Activated B cell treated with CpG ODN at 0.5 μM for 24 hours (primary cell): Measurements from ENCODE around the gene ATF6. TPM values are rescaled to one million over a fixed set of nuclear protein-coding genes. Genes with fewer than 3 reads are reported as not detected.

ENCODE experiments used
- ATAC-seq: fragments of 200-7000 bp; cut with Tn5 transposase; one replicate; pipeline ENCODE4 v1.10.0; 2021; ENCODE audit warnings: low read depth, mild to moderate bottlenecking, moderate library complexity
- CTCF ChIA-PET: fragments of 350-600 bp; sonication (Branson Sonifier 250); formaldehyde crosslinking; loops from one replicate; lab custom pipeline; 2021; ENCODE audit warnings: antibody characterized with exemption; lab: Charles Lee
- POLR2A ChIA-PET: fragments of 350-600 bp; sonication (Branson Sonifier 250); formaldehyde crosslinking; loops from one replicate; lab custom pipeline; 2021; ENCODE audit warnings: antibody characterized with exemption; lab: Charles Lee
- DNase-seq: peaks from one replicate; pipeline ENCODE4 v3.0.0; 2022
- H3K27ac Mint-ChIP-seq: one replicate; pipeline ENCODE4 v1.8.0; 2020; ENCODE audit warnings: mixed read lengths
- H3K27me3 Mint-ChIP-seq: one replicate; pipeline ENCODE4 v1.8.0; 2021; ENCODE audit warnings: mixed read lengths
- H3K36me3 Mint-ChIP-seq: one replicate; pipeline ENCODE4 v1.8.0; 2021; ENCODE audit warnings: low read depth, mixed read lengths
- H3K4me1 Mint-ChIP-seq: one replicate; pipeline ENCODE4 v1.8.0; 2021; ENCODE audit warnings: mixed read lengths
- H3K4me3 Mint-ChIP-seq: one replicate; pipeline ENCODE4 v1.8.0; 2020; ENCODE audit warnings: mild to moderate bottlenecking, mixed read lengths
- H3K9me3 Mint-ChIP-seq: one replicate; pipeline ENCODE4 v1.8.0; 2020; ENCODE audit warnings: mixed read lengths
- intact Hi-C: fragments of 100-400 bp; cut with micrococcal nuclease; formaldehyde crosslinking; loops from one replicate; pipeline ENCODE4 v1.15.1; 2024
- total RNA-seq: library from RNA; stranded (reverse); gene quantifications from 2 replicates; pipeline ENCODE4 v1.2.3, GENCODE V29; 2022
- TF ChIP-seq, protein P1 (sequence below): fragments of 200-600 bp; IDR thresholded peaks from one replicate; pipeline ENCODE4 v1.8.0; 2022; ENCODE audit warnings: antibody characterized with exemption, mild to moderate bottlenecking

ATF6 gene
- total RNA-seq, 1 donor from 2014 or later, result 24.6 TPM

DNA sequence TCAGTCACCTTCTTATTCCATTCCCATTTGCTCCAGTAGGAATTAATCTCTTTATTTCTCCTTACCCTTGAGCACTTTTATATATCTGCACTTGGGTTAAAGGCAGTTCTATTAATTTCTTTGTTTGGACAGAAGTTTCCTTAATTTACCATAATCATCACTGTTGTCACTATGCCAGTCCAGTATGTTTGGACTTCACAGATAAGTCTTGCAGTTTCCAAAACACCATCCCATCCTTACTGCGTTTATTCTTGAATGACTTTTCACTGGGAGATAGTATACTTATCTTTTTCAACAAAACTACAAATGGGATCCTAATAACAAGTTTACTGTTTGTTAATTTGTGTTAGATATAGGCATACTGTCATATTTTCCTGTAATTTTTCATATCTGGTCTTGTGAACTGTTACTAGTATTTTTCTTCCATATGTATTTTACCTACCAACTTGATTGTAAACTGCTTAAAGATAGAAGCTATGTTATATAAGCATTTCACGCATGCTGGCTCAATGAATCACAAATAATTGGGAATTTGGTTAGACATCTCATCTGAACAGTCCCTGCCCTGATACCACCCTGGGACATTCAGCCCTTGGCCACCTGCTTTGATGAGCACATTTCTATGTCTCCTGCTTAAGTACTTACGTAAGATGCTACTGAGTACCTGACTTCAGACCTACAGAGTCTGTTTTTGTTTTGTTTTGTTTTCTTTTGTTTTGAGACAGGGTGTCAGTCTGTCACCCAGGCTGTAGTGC, 179.4 kb downstream of the ATF6 start:
- H3K4me3 Mint-ChIP-seq, result no peak overlapping the region

DNA sequence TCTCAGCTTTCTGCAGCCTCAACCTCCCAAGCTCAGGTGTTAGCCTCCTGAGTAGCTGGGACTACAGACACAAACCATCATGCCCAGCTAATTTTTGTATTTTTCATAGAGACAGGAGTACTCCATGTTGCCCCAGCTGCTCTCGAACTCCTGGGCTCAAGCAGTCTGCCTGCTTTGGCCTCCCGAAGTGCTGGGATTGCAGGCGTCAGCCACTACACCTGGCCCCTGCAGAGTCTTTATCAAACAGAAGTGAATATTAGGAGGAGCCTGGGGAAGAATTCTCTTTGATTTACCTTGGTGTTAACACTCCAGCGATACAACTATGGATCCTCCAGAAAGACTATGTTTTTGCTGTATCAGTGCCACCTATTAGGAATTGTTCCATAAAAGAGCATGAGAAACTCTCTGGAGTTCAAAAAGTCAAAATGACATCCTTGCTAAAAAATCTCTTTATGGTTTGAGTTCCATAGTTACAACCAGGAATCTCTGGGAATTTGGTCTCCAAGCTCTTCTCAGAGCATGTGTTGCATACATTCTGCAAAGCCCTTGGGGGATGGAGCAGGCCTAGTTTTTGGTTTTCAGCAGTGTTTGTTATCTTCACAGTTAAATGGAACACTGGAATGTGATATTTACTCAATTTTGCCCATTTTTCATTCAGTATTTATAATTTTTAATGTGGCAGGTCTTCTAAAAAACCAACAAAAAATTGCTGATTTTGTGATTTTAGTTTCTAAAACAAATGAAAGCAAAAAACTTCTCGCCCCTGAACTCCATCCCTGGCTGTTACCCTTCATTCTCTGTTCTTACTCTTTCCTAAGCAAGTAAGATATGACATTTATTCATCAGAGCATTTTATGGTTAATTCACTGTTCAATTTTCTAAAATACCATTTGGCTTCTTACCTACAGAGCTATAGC, 180.2 kb downstream of the ATF6 start:
- H3K4me1 Mint-ChIP-seq, result no peaks in the 10 kb centered on the region
- H3K9me3 Mint-ChIP-seq, result no peaks in the 10 kb centered on the region
- DNase-seq (no peak), ATAC-seq (no peak)
- ChIA-PET CTCF (no interaction called here), POLR2A (no interaction called here)
- no peak overlapping the region for H3K27ac Mint-ChIP-seq
- peaks cover 61% of the 10 kb centered on the region for H3K36me3 Mint-ChIP-seq
- no peak overlapping the region for H3K4me3 Mint-ChIP-seq
- H3K27me3 Mint-ChIP-seq, result no peaks in the 10 kb centered on the region
- intact Hi-C loops, result no loop called here
- TF ChIP-seq, protein P1, sequence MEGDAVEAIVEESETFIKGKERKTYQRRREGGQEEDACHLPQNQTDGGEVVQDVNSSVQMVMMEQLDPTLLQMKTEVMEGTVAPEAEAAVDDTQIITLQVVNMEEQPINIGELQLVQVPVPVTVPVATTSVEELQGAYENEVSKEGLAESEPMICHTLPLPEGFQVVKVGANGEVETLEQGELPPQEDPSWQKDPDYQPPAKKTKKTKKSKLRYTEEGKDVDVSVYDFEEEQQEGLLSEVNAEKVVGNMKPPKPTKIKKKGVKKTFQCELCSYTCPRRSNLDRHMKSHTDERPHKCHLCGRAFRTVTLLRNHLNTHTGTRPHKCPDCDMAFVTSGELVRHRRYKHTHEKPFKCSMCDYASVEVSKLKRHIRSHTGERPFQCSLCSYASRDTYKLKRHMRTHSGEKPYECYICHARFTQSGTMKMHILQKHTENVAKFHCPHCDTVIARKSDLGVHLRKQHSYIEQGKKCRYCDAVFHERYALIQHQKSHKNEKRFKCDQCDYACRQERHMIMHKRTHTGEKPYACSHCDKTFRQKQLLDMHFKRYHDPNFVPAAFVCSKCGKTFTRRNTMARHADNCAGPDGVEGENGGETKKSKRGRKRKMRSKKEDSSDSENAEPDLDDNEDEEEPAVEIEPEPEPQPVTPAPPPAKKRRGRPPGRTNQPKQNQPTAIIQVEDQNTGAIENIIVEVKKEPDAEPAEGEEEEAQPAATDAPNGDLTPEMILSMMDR, result no peak

More for the DNA sequence above, 179.4 kb downstream of the ATF6 start:
- ATAC-seq (no peak), DNase-seq (no peak)
- TF ChIP-seq, protein P1, result no peak
- no peaks in the 10 kb centered on the region for H3K4me1 Mint-ChIP-seq
- peaks cover 59% of the 10 kb centered on the region for H3K36me3 Mint-ChIP-seq
- no peak overlapping the region for H3K27ac Mint-ChIP-seq
- H3K9me3 Mint-ChIP-seq, result no peaks in the 10 kb centered on the region
- no peaks in the 10 kb centered on the region for H3K27me3 Mint-ChIP-seq
- ChIA-PET CTCF (no interaction called here), POLR2A (no interaction called here)
- intact Hi-C loops, result no loop called here

DNA sequence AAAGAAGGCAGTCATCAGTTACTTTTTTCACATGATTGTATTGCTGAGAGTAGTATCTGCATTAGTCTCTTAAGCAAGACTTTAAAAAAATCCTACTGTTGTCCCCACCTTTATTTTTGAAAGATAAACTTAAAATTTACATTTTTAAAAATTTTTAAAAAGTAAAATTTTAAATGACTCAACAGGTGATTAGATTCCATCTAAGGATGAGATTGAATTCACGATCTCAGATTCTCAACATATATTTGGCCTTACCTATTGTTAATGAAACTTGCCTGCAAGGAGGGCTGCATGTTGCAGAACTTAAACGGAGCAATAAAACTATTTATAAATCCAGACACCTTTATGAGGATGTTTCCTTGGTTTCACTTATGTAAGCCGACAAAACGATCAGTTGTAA, 182.3 kb downstream of the ATF6 start:
- no peak for ATAC-seq
- peaks cover 4% of the 10 kb centered on the region for H3K4me1 Mint-ChIP-seq
- intact Hi-C loops, result no loop called here
- DNase-seq, result no peak
- POLR2A ChIA-PET, result no interaction called here
- CTCF ChIA-PET, result no interaction called here
- no peak overlapping the region for H3K4me3 Mint-ChIP-seq
- TF ChIP-seq, protein P1, result no peak
- H3K36me3 Mint-ChIP-seq, result peaks cover 53% of the 10 kb centered on the region
- H3K27me3 Mint-ChIP-seq, result no peaks in the 10 kb centered on the region
- H3K27ac Mint-ChIP-seq, result no peak overlapping the region
- H3K9me3 Mint-ChIP-seq, result no peaks in the 10 kb centered on the region

DNA sequence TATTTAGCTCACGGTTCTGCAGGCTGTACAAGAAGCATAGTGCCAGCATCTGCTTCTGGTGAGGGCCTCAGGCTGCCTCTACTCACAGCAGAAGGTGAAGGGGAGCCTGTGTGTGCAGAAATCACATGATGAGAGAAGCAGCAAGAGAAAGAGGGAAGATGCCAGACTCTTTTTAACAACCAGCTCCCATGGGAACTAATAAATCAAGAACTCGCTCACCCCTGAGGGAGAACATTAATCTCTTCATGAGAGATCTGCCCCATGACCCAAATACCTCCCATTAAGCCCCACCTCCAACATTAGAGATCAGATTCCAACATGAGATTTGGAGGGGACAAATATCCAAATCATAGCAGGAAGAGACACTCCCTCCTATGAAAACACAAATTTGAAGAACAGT, 183.4 kb downstream of the ATF6 start:
- peaks cover 6% of the 10 kb centered on the region for H3K4me1 Mint-ChIP-seq
- H3K36me3 Mint-ChIP-seq, result peaks cover 48% of the 10 kb centered on the region
- TF ChIP-seq, protein P1, result no peak
- intact Hi-C loops, result no loop called here
- H3K9me3 Mint-ChIP-seq, result no peaks in the 10 kb centered on the region
- ATAC-seq (no peak), DNase-seq (no peak)
- H3K27me3 Mint-ChIP-seq, result no peaks in the 10 kb centered on the region
- no peak overlapping the region for H3K27ac Mint-ChIP-seq
- H3K4me3 Mint-ChIP-seq, result no peak overlapping the region
- ChIA-PET CTCF (no interaction called here), POLR2A (no interaction called here)

DNA sequence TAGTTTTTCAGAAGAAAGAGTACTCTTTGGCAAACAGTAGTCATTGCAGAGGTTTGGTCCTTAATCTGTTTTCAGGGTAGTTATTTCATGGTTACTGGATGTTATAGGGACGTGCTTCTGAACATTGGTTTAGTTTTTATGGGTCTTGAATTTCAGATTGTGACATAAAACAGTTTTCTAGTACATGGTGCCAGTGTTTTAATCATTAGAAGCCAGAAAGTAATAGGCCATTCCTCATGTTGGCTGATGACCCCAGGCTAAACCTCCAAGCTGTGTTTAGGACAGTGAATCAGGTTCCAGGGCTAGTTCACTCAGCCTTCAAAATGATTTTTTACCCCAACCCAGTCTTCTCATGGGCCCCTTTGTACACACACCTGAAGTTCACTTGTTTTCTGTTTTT, 184.3 kb downstream of the ATF6 start:
- no peak for DNase-seq
- no peak for ATAC-seq
- H3K4me1 Mint-ChIP-seq, result peaks cover 6% of the 10 kb centered on the region
- no peaks in the 10 kb centered on the region for H3K9me3 Mint-ChIP-seq
- H3K27me3 Mint-ChIP-seq, result no peaks in the 10 kb centered on the region
- CTCF ChIA-PET, result no interaction called here
- TF ChIP-seq, protein P1, result no peak
- intact Hi-C loops, result no loop called here
- no peak overlapping the region for H3K27ac Mint-ChIP-seq
- H3K4me3 Mint-ChIP-seq, result no peak overlapping the region
- H3K36me3 Mint-ChIP-seq, result peaks cover 45% of the 10 kb centered on the region
- POLR2A ChIA-PET, result no interaction called here
